H9 (cell line): ENCODE results near the gene MPC1. TPM values are rescaled to one million over a fixed set of nuclear protein-coding genes. Genes with fewer than 3 reads are reported as not detected.

Experiments used
- DNase-seq: peaks from one replicate; pipeline ENCODE4 v3.0.0-alpha.2; 2017
- H2AFZ ChIP-seq: one replicate; pipeline ENCODE4 v1.6.1; 2013; ENCODE audit warnings: mild to moderate bottlenecking, low read length, control low read depth, moderate library complexity
- H2AK5ac ChIP-seq: 2 replicates; pipeline ENCODE4 v1.6.1; 2013; ENCODE audit warnings: low read length, control low read depth, mixed read lengths; ENCODE audit not compliant: insufficient read length
- H2BK120ac ChIP-seq: one replicate; pipeline ENCODE4 v1.6.1; 2013; ENCODE audit warnings: low read depth, mild to moderate bottlenecking, low read length, control low read depth, inconsistent platforms; ENCODE audit not compliant: poor library complexity, severe bottlenecking
- H2BK12ac ChIP-seq: 2 replicates; pipeline ENCODE4 v1.6.1; 2013; ENCODE audit warnings: low read length, control low read depth, mixed read lengths, low read depth; ENCODE audit not compliant: insufficient read length
- H2BK15ac ChIP-seq: 2 replicates; pipeline ENCODE4 v1.6.1; 2013; ENCODE audit warnings: low read depth, low read length, control low read depth
- H2BK20ac ChIP-seq: one replicate; pipeline ENCODE4 v1.6.1; 2013; ENCODE audit warnings: low read depth, mild to moderate bottlenecking, low read length, control low read depth, inconsistent platforms; ENCODE audit not compliant: poor library complexity, severe bottlenecking
- H2BK5ac ChIP-seq: 2 replicates; pipeline ENCODE4 v1.6.1; 2013; ENCODE audit warnings: low read length, control low read depth, mixed read lengths; ENCODE audit not compliant: insufficient read length
- H3K14ac ChIP-seq: 2 replicates; pipeline ENCODE4 v1.6.1; 2013; ENCODE audit warnings: low read length, control low read depth; ENCODE audit not compliant: insufficient read depth
- H3K18ac ChIP-seq: 2 replicates; pipeline ENCODE4 v1.6.1; 2013; ENCODE audit warnings: low read depth, mild to moderate bottlenecking, mixed read lengths, low read length, control low read depth; ENCODE audit not compliant: insufficient read length
- H3K23ac ChIP-seq: 2 replicates; pipeline ENCODE4 v1.6.1; 2013; ENCODE audit warnings: low read length, control low read depth, mixed read lengths, low read depth; ENCODE audit not compliant: insufficient read length
- H3K23me2 ChIP-seq: 2 replicates; pipeline ENCODE4 v1.6.1; 2013; ENCODE audit warnings: low read depth, mild to moderate bottlenecking, mixed read lengths, low read length, control low read depth; ENCODE audit not compliant: insufficient read length, poor library complexity, severe bottlenecking
- H3K27ac ChIP-seq: 2 replicates; pipeline ENCODE4 v1.5.1; 2013; ENCODE audit warnings: low read length, control low read depth, mixed read lengths, low read depth; ENCODE audit not compliant: insufficient read length
- H3K27me3 ChIP-seq: 2 replicates; pipeline ENCODE4 v1.6.1; 2013; ENCODE audit warnings: low read length, control low read depth, inconsistent platforms; ENCODE audit not compliant: insufficient read depth
- H3K4ac ChIP-seq: 2 replicates; pipeline ENCODE4 v1.6.1; 2013; ENCODE audit warnings: low read depth, mild to moderate bottlenecking, control low read depth, inconsistent platforms, low read length, moderate library complexity
- H3K4me1 ChIP-seq: 2 replicates; pipeline ENCODE4 v1.6.1; 2013; ENCODE audit warnings: low read length, control low read depth, inconsistent platforms; ENCODE audit not compliant: insufficient read depth
- H3K4me2 ChIP-seq: 2 replicates; pipeline ENCODE4 v1.6.1; 2013; ENCODE audit warnings: low read length, control low read depth, mixed read lengths; ENCODE audit not compliant: insufficient read length, insufficient read depth
- H3K56ac ChIP-seq: 2 replicates; pipeline ENCODE4 v1.6.1; 2013; ENCODE audit warnings: low read depth, mild to moderate bottlenecking, mixed read lengths, low read length, control low read depth; ENCODE audit not compliant: insufficient read length
- H3K79me1 ChIP-seq: 2 replicates; pipeline ENCODE4 v1.6.1; 2013; ENCODE audit warnings: low read depth, mild to moderate bottlenecking, moderate library complexity, low read length, control low read depth, inconsistent platforms; ENCODE audit not compliant: insufficient read depth, poor library complexity, severe bottlenecking
- H3K79me2 ChIP-seq: 2 replicates; pipeline ENCODE4 v1.6.1; 2013; ENCODE audit warnings: low read length, control low read depth, inconsistent platforms; ENCODE audit not compliant: insufficient read depth
- H3K9ac ChIP-seq: 2 replicates; pipeline ENCODE4 v1.6.1; 2013; ENCODE audit warnings: low read length, control low read depth, mixed read lengths; ENCODE audit not compliant: insufficient read length; ENCODE audit errors: extremely low read depth
- H3K9me3 ChIP-seq: one replicate; pipeline ENCODE4 v1.6.1; 2013; ENCODE audit warnings: low read depth, low read length, inconsistent platforms; ENCODE audit not compliant: control insufficient read depth
- H3T11ph ChIP-seq: one replicate; pipeline ENCODE4 v1.6.1; 2013; ENCODE audit warnings: mild to moderate bottlenecking, low read length, control low read depth, inconsistent platforms
- H4K20me1 ChIP-seq: one replicate; pipeline ENCODE4 v1.6.1; 2013; ENCODE audit not compliant: control insufficient read depth, insufficient read length, insufficient read depth
- H4K5ac ChIP-seq: 2 replicates; pipeline ENCODE4 v1.6.1; 2013; ENCODE audit warnings: low read depth, mild to moderate bottlenecking, mixed read lengths, low read length, control low read depth; ENCODE audit not compliant: insufficient read length
- H4K8ac ChIP-seq: replicated peaks from 2 replicates; pipeline ENCODE4 v1.6.1; 2013; ENCODE audit warnings: low read length, control low read depth, mixed read lengths, low read depth; ENCODE audit not compliant: insufficient read length
- H4K91ac ChIP-seq: 2 replicates; pipeline ENCODE4 v1.6.1; 2013; ENCODE audit warnings: low read depth, mild to moderate bottlenecking, moderate library complexity, mixed read lengths, low read length, control low read depth; ENCODE audit not compliant: insufficient read length
- H3K27ac Mint-ChIP-seq, 3 experiments: 2 replicates in 2 of 3; 3 replicates in 1 of 3; pipeline ENCODE4 v1.8.0; 2020 to 2021; ENCODE audit warnings: mixed read lengths in 3 of 3, mild to moderate bottlenecking in 1 of 3, moderate library complexity in 1 of 3
- H3K27me3 Mint-ChIP-seq: 2 replicates; pipeline ENCODE4 v1.8.0; 2021; ENCODE audit warnings: low read depth, mild to moderate bottlenecking, moderate library complexity, mixed read lengths
- H3K36me3 Mint-ChIP-seq, 3 experiments: 2 replicates in 2 of 3; 3 replicates in 1 of 3; pipeline ENCODE4 v1.8.0; 2020 to 2021; ENCODE audit warnings: low read depth in 3 of 3, mixed read lengths in 3 of 3; ENCODE audit not compliant: insufficient read depth in 1 of 3
- H3K4me1 Mint-ChIP-seq, 2 experiments: 2 replicates each; pipeline ENCODE4 v1.8.0; 2020; ENCODE audit warnings: mixed read lengths in 2 of 2
- H3K4me3 Mint-ChIP-seq, 2 experiments: 2 replicates in 1 of 2; 3 replicates in 1 of 2; pipeline ENCODE4 v1.8.0; 2020 to 2021; ENCODE audit warnings: mild to moderate bottlenecking in 2 of 2, mixed read lengths in 2 of 2, moderate library complexity in 1 of 2
- H3K9me3 Mint-ChIP-seq, 2 experiments: 2 replicates in 1 of 2; 3 replicates in 1 of 2; pipeline ENCODE4 v1.8.0; 2020; ENCODE audit warnings: mild to moderate bottlenecking in 2 of 2, mixed read lengths in 2 of 2, moderate library complexity in 1 of 2
- WGBS: extraction: QIAGEN DNeasy Blood & Tissue Kit; methylation state at CpG from one replicate; pipeline ENCODE4 v1.1.7; 2013; ENCODE audit warnings: missing lambda C conversion rate, low lambda C conversion rate, mixed read lengths; ENCODE audit not compliant: insufficient read length; ENCODE audit errors: extremely low coverage; 5-methylcytosine and 5-hydroxymethylcytosine counted together
- total RNA-seq: library from RNA; stranded (reverse); gene quantifications from 2 replicates; pipeline ENCODE4 v1.2.1, GENCODE V29; 2021
- TF ChIP-seq, protein P1 (sequence below): fragments of 200-600 bp; sonication (generic); conservative IDR thresholded peaks from 3 replicates; pipeline ENCODE4 v1.8.0; 2021; ENCODE audit warnings: antibody characterized with exemption, mild to moderate bottlenecking

Gene MPC1
- total RNA-seq, 1 experiment from 2014 or later = 10.0 TPM

DNA sequence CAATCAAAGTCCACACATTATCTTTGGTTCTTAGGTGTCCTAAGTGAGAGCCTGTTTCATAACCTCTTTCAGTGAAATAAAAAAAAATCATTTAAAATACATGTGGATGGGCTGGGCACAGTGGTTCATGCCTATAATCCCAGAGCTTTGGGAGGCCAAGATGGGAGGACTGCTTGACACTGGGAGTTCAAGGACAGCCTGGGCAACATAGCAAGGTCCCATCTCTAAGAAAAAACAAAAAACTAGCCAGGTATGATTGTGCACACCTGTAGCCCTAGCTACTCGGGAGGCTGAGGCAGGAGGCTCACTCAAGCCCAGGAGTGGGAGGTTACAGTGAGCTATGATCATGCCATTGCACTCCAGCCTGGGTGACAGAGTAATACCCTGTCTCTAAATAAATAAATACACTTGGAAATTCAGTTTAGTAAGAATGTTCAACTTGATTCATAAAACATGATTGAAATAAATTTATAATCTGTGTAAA lies 3.6 kb downstream of the MPC1 start:
- H4K91ac ChIP-seq = no peak overlapping the region
- no peak overlapping the region for H4K5ac ChIP-seq
- no peak overlapping the region for H2BK120ac ChIP-seq
- no peak overlapping the region for H4K8ac ChIP-seq
- no peak overlapping the region for H2AFZ ChIP-seq
- no peak overlapping the region for H3K9ac ChIP-seq
- Mint-ChIP-seq H3K9me3 (no peaks in the 10 kb centered on the region), H3K4me3 (no peak overlapping the region), H3K27ac (no peak overlapping the region), H3K4me1 (peaks cover 5 to 19% of the 10 kb centered on the region in 2 experiments), H3K27me3 (no peaks in the 10 kb centered on the region), H3K36me3 (no peaks in the 10 kb centered on the region)
- TF ChIP-seq, protein P1, sequence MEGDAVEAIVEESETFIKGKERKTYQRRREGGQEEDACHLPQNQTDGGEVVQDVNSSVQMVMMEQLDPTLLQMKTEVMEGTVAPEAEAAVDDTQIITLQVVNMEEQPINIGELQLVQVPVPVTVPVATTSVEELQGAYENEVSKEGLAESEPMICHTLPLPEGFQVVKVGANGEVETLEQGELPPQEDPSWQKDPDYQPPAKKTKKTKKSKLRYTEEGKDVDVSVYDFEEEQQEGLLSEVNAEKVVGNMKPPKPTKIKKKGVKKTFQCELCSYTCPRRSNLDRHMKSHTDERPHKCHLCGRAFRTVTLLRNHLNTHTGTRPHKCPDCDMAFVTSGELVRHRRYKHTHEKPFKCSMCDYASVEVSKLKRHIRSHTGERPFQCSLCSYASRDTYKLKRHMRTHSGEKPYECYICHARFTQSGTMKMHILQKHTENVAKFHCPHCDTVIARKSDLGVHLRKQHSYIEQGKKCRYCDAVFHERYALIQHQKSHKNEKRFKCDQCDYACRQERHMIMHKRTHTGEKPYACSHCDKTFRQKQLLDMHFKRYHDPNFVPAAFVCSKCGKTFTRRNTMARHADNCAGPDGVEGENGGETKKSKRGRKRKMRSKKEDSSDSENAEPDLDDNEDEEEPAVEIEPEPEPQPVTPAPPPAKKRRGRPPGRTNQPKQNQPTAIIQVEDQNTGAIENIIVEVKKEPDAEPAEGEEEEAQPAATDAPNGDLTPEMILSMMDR = no peak
- H3T11ph ChIP-seq = no peak overlapping the region
- no peak overlapping the region for H3K4me2 ChIP-seq
- no peaks in the 10 kb centered on the region for H4K20me1 ChIP-seq
- no peak overlapping the region for H3K18ac ChIP-seq
- H3K9me3 ChIP-seq = no peaks in the 10 kb centered on the region
- H3K79me1 ChIP-seq = no peaks in the 10 kb centered on the region
- H3K4ac ChIP-seq = no peak overlapping the region
- no peak for DNase-seq
- H3K4me1 ChIP-seq = peaks cover 4% of the 10 kb centered on the region; the same call in 1 of the 2 replicates
- no peak overlapping the region for H2BK15ac ChIP-seq
- H3K23ac ChIP-seq = no peak overlapping the region
- no peak overlapping the region for H2BK20ac ChIP-seq
- H3K56ac ChIP-seq = no peak overlapping the region
- H3K14ac ChIP-seq = no peak overlapping the region
- no peak overlapping the region for H2BK5ac ChIP-seq
- H3K27me3 ChIP-seq = no peaks in the 10 kb centered on the region
- no peak overlapping the region for H2BK12ac ChIP-seq
- H3K27ac ChIP-seq = no peak overlapping the region
- peaks cover 9% of the 10 kb centered on the region for H3K23me2 ChIP-seq
- H2AK5ac ChIP-seq = no peak overlapping the region
- H3K79me2 ChIP-seq = no peaks in the 10 kb centered on the region
- no CpG with 5 or more reads among the region's 1 CpG for WGBS
